Right lung (tissue), 5 donors: ENCODE measurements around the gene PRSS57. TPM values are rescaled to one million over a fixed set of nuclear protein-coding genes. Genes with fewer than 3 reads are reported as not detected.
A peak's percentile ranks its signal among the peaks of the same experiment; 100 is the strongest.

Source experiments
- DNase-seq, 2 donors: peaks; one replicate each; pipeline ENCODE4 v3.0.0-alpha.2; 2013
- polyA plus RNA-seq, 5 donors: library from polyadenylated mRNA; unstranded; fragments of 120-200 nt; gene quantifications; one replicate each; pipeline versions ENCODE4 v1.2.1 to v1.2.3, GENCODE V29; 2013; ENCODE audit warnings: inconsistent platforms in 1 of 5, low replicate concordance in 1 of 5; ENCODE audit not compliant: insufficient read length in 5 of 5, insufficient read depth in 1 of 5

PRSS57 gene
- polyA plus RNA-seq, 5 donors, result 0.14 to 0.64 (median 0.39) TPM; not detected in 1

- DNase-seq, result no peak
These were observed 536 bp downstream of the PRSS57 start for GRCh38 chr19:694481-695351.

GRCh38 chr19:690203-690602, 5.0 kb downstream of the PRSS57 start:
- DNase-seq, result no peak

GRCh38 chr19:688992-689391, 6.3 kb downstream of the PRSS57 start:
- DNase-seq, result no peak

GRCh38 chr19:688214-688613, 7.0 kb downstream of the PRSS57 start:
- DNase-seq, result no peak

- no peak for DNase-seq
These were observed 7.6 kb downstream of the PRSS57 start for GRCh38 chr19:687569-688166.

GRCh38 chr19:686589-687297, 8.5 kb downstream of the PRSS57 start:
- DNase-seq, result no peak

- DNase-seq, result no peak
These were observed 9.8 kb downstream of the PRSS57 start for GRCh38 chr19:685454-685931.

GRCh38 chr19:682678-683320, 12.5 kb downstream of the PRSS57 start:
- no peak for DNase-seq

GRCh38 chr19:681029-682019, 13.9 kb downstream of the PRSS57 start:
- no peak for DNase-seq

- DNase-seq, result peak; percentile 95 to 96
These were observed 14.8 kb downstream of the PRSS57 start for GRCh38 chr19:680287-681028.

- peak; percentile 77 for DNase-seq
These were observed 15.6 kb downstream of the PRSS57 start for GRCh38 chr19:679418-680286.

- DNase-seq, result no peak
These were observed 16.4 kb downstream of the PRSS57 start for GRCh38 chr19:678791-679388.

- DNase-seq, result no peak
These were observed 17.4 kb downstream of the PRSS57 start for GRCh38 chr19:677601-678436.

GRCh38 chr19:677201-677600, 18.1 kb downstream of the PRSS57 start:
- no peak for DNase-seq

GRCh38 chr19:676339-677105, 18.7 kb downstream of the PRSS57 start, which contains the start of gene FSTL3:
Gene FSTL3, plus strand, starts transcription at chr19:676392. Its CDS starts 32 bp downstream, at chr19:676424.
- no peak for DNase-seq

GRCh38 chr19:676007-676338, 19.3 kb downstream of the PRSS57 start:
- DNase-seq, result no peak
